GM23338 (cell line): Measurements from ENCODE around the gene FZD2.

Source experiments
- CREB1 ChIP-seq: fragments of 250-450 bp; sonication (Bioruptor Pico); IDR thresholded peaks from 2 replicates; pipeline ENCODE4 v1.5.0; 2020; ENCODE audit warnings: low read depth, mild to moderate bottlenecking, moderate library complexity
- ETS1 ChIP-seq: IDR thresholded peaks from 2 replicates; pipeline ENCODE4 v1.6.1; 2016; ENCODE audit warnings: antibody characterized with exemption
- EZH2 ChIP-seq: fragments of 200-600 bp; sonication (generic); IDR thresholded peaks from one replicate; pipeline ENCODE4 v1.8.0; 2017; ENCODE audit warnings: antibody characterized with exemption, mild to moderate bottlenecking, low read depth; ENCODE audit not compliant: unreplicated experiment
- EZH2phosphoT487 ChIP-seq: fragments of 200-600 bp; sonication (generic); IDR thresholded peaks from one replicate; pipeline ENCODE4 v1.8.1; 2018; ENCODE audit warnings: antibody characterized with exemption; ENCODE audit not compliant: unreplicated experiment
- JUNB ChIP-seq: IDR thresholded peaks from one replicate; pipeline ENCODE4 v1.6.1; 2016; ENCODE audit warnings: antibody characterized with exemption; ENCODE audit not compliant: unreplicated experiment
- POLR2AphosphoS5 ChIP-seq: IDR thresholded peaks from 2 replicates; pipeline ENCODE4 v1.6.1; 2016; ENCODE audit warnings: antibody characterized with exemption, low read depth
- REST ChIP-seq: IDR thresholded peaks from one replicate; pipeline ENCODE4 v1.6.1; 2018; ENCODE audit warnings: antibody characterized with exemption; ENCODE audit not compliant: unreplicated experiment
- ZNF114 ChIP-seq: fragments of 250-450 bp; sonication (Bioruptor Pico); IDR thresholded peaks from 2 replicates; pipeline ENCODE4 v1.5.0; 2020; ENCODE audit warnings: mild to moderate bottlenecking, moderate library complexity
- ZNF331 ChIP-seq: fragments of 250-450 bp; sonication (Bioruptor Pico); IDR thresholded peaks from 2 replicates; pipeline ENCODE4 v1.5.0; 2020; ENCODE audit warnings: low read depth, mild to moderate bottlenecking, moderate library complexity
- TF ChIP-seq, protein P1 (sequence below), 2 experiments: fragments of 200-600 bp in 1 of 2; sonication (generic) in 1 of 2; conservative IDR thresholded peaks; 2 replicates each; pipeline versions ENCODE4 v1.5.1 to v1.6.1; 2016 to 2017; ENCODE audit warnings: antibody characterized with exemption in 2 of 2, low read depth in 2 of 2, mild to moderate bottlenecking in 2 of 2, moderate library complexity in 1 of 2
- TF ChIP-seq, protein P2 (sequence below): fragments of 250-450 bp; sonication (Bioruptor Pico); IDR thresholded peaks from 2 replicates; pipeline ENCODE4 v1.5.0; 2020; ENCODE audit warnings: mild to moderate bottlenecking, moderate library complexity

DNA sequence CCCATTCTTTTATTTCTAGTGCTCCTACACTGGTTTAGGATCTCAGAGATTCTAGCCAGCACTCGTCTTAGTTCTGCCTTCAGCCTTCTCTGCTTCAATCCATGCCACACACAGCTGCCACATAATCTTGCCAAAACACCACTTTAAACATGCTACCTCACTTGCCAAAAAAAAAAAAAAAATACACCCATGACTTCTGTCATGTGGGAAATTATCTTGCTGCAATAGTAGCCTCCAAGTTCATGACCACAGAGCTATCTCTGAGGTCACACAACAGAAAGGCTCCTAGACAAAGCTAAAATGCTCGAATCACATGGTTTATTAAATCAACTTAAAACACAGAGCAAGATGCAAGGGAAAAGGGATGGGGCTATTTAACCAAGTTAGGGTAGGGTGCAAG, 18.1 kb downstream of the FZD2 start:
- TF ChIP-seq, protein P1, sequence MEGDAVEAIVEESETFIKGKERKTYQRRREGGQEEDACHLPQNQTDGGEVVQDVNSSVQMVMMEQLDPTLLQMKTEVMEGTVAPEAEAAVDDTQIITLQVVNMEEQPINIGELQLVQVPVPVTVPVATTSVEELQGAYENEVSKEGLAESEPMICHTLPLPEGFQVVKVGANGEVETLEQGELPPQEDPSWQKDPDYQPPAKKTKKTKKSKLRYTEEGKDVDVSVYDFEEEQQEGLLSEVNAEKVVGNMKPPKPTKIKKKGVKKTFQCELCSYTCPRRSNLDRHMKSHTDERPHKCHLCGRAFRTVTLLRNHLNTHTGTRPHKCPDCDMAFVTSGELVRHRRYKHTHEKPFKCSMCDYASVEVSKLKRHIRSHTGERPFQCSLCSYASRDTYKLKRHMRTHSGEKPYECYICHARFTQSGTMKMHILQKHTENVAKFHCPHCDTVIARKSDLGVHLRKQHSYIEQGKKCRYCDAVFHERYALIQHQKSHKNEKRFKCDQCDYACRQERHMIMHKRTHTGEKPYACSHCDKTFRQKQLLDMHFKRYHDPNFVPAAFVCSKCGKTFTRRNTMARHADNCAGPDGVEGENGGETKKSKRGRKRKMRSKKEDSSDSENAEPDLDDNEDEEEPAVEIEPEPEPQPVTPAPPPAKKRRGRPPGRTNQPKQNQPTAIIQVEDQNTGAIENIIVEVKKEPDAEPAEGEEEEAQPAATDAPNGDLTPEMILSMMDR (conservative IDR thresholded peaks at IDR 0.05; ENCODE audit: low read depth in 2 of 2), result no peak
- TF ChIP-seq POLR2AphosphoS5, result no peak
- no peak for TF ChIP-seq EZH2
- no peak for TF ChIP-seq REST
- TF ChIP-seq EZH2phosphoT487, result no peak
- no peak for TF ChIP-seq JUNB
- TF ChIP-seq CREB1, result no peak
- TF ChIP-seq, protein P2, sequence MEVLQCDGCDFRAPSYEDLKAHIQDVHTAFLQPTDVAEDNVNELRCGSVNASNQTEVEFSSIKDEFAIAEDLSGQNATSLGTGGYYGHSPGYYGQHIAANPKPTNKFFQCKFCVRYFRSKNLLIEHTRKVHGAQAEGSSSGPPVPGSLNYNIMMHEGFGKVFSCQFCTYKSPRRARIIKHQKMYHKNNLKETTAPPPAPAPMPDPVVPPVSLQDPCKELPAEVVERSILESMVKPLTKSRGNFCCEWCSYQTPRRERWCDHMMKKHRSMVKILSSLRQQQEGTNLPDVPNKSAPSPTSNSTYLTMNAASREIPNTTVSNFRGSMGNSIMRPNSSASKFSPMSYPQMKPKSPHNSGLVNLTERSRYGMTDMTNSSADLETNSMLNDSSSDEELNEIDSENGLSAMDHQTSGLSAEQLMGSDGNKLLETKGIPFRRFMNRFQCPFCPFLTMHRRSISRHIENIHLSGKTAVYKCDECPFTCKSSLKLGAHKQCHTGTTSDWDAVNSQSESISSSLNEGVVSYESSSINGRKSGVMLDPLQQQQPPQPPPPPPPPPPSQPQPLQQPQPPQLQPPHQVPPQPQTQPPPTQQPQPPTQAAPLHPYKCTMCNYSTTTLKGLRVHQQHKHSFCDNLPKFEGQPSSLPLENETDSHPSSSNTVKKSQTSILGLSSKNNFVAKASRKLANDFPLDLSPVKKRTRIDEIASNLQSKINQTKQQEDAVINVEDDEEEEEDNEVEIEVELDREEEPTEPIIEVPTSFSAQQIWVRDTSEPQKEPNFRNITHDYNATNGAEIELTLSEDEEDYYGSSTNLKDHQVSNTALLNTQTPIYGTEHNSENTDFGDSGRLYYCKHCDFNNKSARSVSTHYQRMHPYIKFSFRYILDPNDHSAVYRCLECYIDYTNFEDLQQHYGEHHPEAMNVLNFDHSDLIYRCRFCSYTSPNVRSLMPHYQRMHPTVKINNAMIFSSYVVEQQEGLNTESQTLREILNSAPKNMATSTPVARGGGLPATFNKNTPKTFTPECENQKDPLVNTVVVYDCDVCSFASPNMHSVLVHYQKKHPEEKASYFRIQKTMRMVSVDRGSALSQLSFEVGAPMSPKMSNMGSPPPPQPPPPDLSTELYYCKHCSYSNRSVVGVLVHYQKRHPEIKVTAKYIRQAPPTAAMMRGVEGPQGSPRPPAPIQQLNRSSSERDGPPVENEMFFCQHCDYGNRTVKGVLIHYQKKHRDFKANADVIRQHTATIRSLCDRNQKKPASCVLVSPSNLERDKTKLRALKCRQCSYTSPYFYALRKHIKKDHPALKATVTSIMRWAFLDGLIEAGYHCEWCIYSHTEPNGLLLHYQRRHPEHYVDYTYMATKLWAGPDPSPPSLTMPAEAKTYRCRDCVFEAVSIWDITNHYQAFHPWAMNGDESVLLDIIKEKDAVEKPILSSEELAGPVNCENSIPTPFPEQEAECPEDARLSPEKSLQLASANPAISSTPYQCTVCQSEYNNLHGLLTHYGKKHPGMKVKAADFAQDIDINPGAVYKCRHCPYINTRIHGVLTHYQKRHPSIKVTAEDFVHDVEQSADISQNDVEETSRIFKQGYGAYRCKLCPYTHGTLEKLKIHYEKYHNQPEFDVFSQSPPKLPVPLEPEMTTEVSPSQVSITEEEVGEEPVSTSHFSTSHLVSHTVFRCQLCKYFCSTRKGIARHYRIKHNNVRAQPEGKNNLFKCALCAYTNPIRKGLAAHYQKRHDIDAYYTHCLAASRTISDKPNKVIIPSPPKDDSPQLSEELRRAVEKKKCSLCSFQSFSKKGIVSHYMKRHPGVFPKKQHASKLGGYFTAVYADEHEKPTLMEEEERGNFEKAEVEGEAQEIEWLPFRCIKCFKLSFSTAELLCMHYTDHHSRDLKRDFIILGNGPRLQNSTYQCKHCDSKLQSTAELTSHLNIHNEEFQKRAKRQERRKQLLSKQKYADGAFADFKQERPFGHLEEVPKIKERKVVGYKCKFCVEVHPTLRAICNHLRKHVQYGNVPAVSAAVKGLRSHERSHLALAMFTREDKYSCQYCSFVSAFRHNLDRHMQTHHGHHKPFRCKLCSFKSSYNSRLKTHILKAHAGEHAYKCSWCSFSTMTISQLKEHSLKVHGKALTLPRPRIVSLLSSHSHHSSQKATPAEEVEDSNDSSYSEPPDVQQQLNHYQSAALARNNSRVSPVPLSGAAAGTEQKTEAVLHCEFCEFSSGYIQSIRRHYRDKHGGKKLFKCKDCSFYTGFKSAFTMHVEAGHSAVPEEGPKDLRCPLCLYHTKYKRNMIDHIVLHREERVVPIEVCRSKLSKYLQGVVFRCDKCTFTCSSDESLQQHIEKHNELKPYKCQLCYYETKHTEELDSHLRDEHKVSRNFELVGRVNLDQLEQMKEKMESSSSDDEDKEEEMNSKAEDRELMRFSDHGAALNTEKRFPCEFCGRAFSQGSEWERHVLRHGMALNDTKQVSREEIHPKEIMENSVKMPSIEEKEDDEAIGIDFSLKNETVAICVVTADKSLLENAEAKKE (CRISPR knock-in tag), result no peak
- no peak for TF ChIP-seq ZNF114 (CRISPR knock-in tag)
- no peak for TF ChIP-seq ETS1
- no peak for TF ChIP-seq ZNF331
